Liver (tissue), 9 donors: Measurements from ENCODE around the gene SPATA46. TPM values are rescaled to one million over a fixed set of nuclear protein-coding genes. Genes with fewer than 3 reads are reported as not detected.

Experiments used
- DNase-seq: peaks from one replicate; pipeline ENCODE4 v3.0.0-alpha.2; 2017; ENCODE audit warnings: low spot score
- H3K27ac ChIP-seq, 2 donors: one replicate each; pipeline ENCODE4 v1.7.0; 2013; ENCODE audit warnings: inconsistent platforms in 2 of 2, low read length in 2 of 2, control low read depth in 1 of 2, low read depth in 1 of 2, mild to moderate bottlenecking in 1 of 2
- H3K27me3 ChIP-seq, 4 donors: one replicate each; pipeline versions ENCODE4 v1.6.1 to v1.7.0; 2013; ENCODE audit warnings: low read length in 3 of 4, inconsistent platforms in 1 of 4, mild to moderate bottlenecking in 1 of 4, moderate library complexity in 1 of 4; ENCODE audit not compliant: control insufficient read depth in 4 of 4, insufficient read depth in 4 of 4
- H3K36me3 ChIP-seq, 4 donors: one replicate each; pipeline versions ENCODE4 v1.6.1 to v1.7.0; 2013; ENCODE audit warnings: low read length in 3 of 4, mild to moderate bottlenecking in 3 of 4, low read depth in 1 of 4, moderate library complexity in 1 of 4; ENCODE audit not compliant: control insufficient read depth in 4 of 4, insufficient read depth in 3 of 4
- H3K4me1 ChIP-seq, 4 donors: one replicate each; pipeline versions ENCODE4 v1.6.1 to v1.7.0; 2013; ENCODE audit warnings: low read length in 3 of 4, mild to moderate bottlenecking in 3 of 4, moderate library complexity in 1 of 4; ENCODE audit not compliant: control insufficient read depth in 4 of 4, insufficient read depth in 4 of 4
- H3K4me3 ChIP-seq, 3 donors: one replicate each; pipeline versions ENCODE4 v1.6.1 to v1.7.0; 2013; ENCODE audit warnings: low read length in 3 of 3, control low read depth in 1 of 3, low read depth in 1 of 3, mild to moderate bottlenecking in 1 of 3
- H3K9ac ChIP-seq, 2 donors: one replicate each; pipeline ENCODE4 v1.7.0; 2013; ENCODE audit warnings: low read length in 2 of 2, mild to moderate bottlenecking in 2 of 2, moderate library complexity in 2 of 2, control low read depth in 1 of 2, low read depth in 1 of 2
- H3K9me3 ChIP-seq, 4 donors: one replicate each; pipeline versions ENCODE4 v1.6.1 to v1.7.0; 2013; ENCODE audit warnings: low read length in 3 of 4; ENCODE audit not compliant: control insufficient read depth in 4 of 4
- EGR1 ChIP-seq, 2 donors: IDR thresholded peaks; 2 replicates each; pipeline ENCODE4 v1.6.1; 2016 to 2018; ENCODE audit warnings: antibody characterized with exemption in 2 of 2, low read depth in 2 of 2
- FOXA1 ChIP-seq: IDR thresholded peaks from 2 replicates; pipeline ENCODE4 v1.6.1; 2016; ENCODE audit warnings: antibody characterized with exemption
- FOXA2 ChIP-seq: IDR thresholded peaks from 2 replicates; pipeline ENCODE4 v1.6.1; 2016; ENCODE audit warnings: antibody characterized with exemption
- GABPA ChIP-seq, 2 donors: IDR thresholded peaks in 1 of 2; conservative IDR thresholded peaks in 1 of 2; 2 replicates each; pipeline ENCODE4 v1.6.1; 2016; ENCODE audit warnings: antibody characterized with exemption in 2 of 2, mild to moderate bottlenecking in 1 of 2, moderate library complexity in 1 of 2
- HNF4A ChIP-seq, 2 donors: conservative IDR thresholded peaks; 2 replicates each; pipeline ENCODE4 v1.6.1; 2016; ENCODE audit warnings: antibody characterized with exemption in 2 of 2, mild to moderate bottlenecking in 2 of 2
- HNF4G ChIP-seq: IDR thresholded peaks from 2 replicates; pipeline ENCODE4 v1.6.1; 2016; ENCODE audit warnings: antibody characterized with exemption
- JUND ChIP-seq, 2 donors: IDR thresholded peaks; 2 replicates each; pipeline ENCODE4 v1.6.1; 2016; ENCODE audit warnings: antibody characterized with exemption in 2 of 2
- NR2F2 ChIP-seq: IDR thresholded peaks from 2 replicates; pipeline ENCODE4 v1.6.1; 2016; ENCODE audit warnings: antibody characterized with exemption
- RAD21 ChIP-seq, 2 donors: IDR thresholded peaks; 2 replicates each; pipeline ENCODE4 v1.6.1; 2016; ENCODE audit warnings: antibody characterized with exemption in 2 of 2, mild to moderate bottlenecking in 2 of 2
- RXRA ChIP-seq, 2 donors: IDR thresholded peaks; 2 replicates each; pipeline ENCODE4 v1.6.1; 2017 to 2018; ENCODE audit warnings: antibody characterized with exemption in 2 of 2, mild to moderate bottlenecking in 1 of 2
- SP1 ChIP-seq: IDR thresholded peaks from 2 replicates; pipeline ENCODE4 v1.6.1; 2018; ENCODE audit warnings: antibody characterized with exemption, mild to moderate bottlenecking
- TAF1 ChIP-seq: conservative IDR thresholded peaks from 2 replicates; pipeline ENCODE4 v1.6.1; 2016; ENCODE audit warnings: antibody characterized with exemption, mild to moderate bottlenecking
- YY1 ChIP-seq: IDR thresholded peaks from 2 replicates; pipeline ENCODE4 v1.6.1; 2016; ENCODE audit warnings: antibody characterized with exemption, mild to moderate bottlenecking
- WGBS: extraction: QIAGEN DNeasy Blood & Tissue Kit; methylation state at CpG from one replicate; pipeline ENCODE4 v1.1.7; 2013; 5-methylcytosine and 5-hydroxymethylcytosine counted together
- polyA plus RNA-seq, 2 donors: library from polyadenylated mRNA; stranded (reverse) in 1 of 2; unstranded in 1 of 2; fragments of 200-250 nt in 1 of 2; fragments of >200 nt in 1 of 2; fragmentation: Nextera tagmentation in 1 of 2; extraction: Ambion mirVana in 1 of 2; gene quantifications; one replicate each; pipeline versions ENCODE4 v1.2.1 to v1.2.3, GENCODE V29; 2013 to 2015
- total RNA-seq, 2 donors: library from RNA; depleted of rRNA; stranded (reverse); fragments of >200 nt; gene quantifications; one replicate each; pipeline ENCODE4 v1.2.3, GENCODE V29; 2014
- TF ChIP-seq, protein P1 (sequence below): fragments of 150-350 bp; IDR thresholded peaks from 2 replicates; pipeline ENCODE4 v1.5.1; 2017; ENCODE audit warnings: improper control_type of control experiment, low read depth, low read length; ENCODE audit not compliant: missing input control
- TF ChIP-seq, protein P2 (sequence below): IDR thresholded peaks from 2 replicates; pipeline ENCODE4 v1.6.1; 2016; ENCODE audit warnings: antibody characterized with exemption
- TF ChIP-seq, protein P3 (sequence below): IDR thresholded peaks from 2 replicates; pipeline ENCODE4 v1.6.1; 2016; ENCODE audit warnings: antibody characterized with exemption
- TF ChIP-seq, protein P4 (sequence below): IDR thresholded peaks from 2 replicates; pipeline ENCODE4 v1.6.1; 2016; ENCODE audit warnings: antibody characterized with exemption, mild to moderate bottlenecking
- TF ChIP-seq, protein P5 (sequence below): IDR thresholded peaks from 2 replicates; pipeline ENCODE4 v1.6.1; 2016; ENCODE audit warnings: antibody characterized with exemption
- donor health status: healthy.
- donor health status: healthy.
- donor health status: healthy.
- donor health status: healthy.
- donor health status: healthy.

The SPATA46 gene
- total and polyA plus RNA-seq, 4 donors: 0.06 to 0.17 TPM; not detected in 2

DNA sequence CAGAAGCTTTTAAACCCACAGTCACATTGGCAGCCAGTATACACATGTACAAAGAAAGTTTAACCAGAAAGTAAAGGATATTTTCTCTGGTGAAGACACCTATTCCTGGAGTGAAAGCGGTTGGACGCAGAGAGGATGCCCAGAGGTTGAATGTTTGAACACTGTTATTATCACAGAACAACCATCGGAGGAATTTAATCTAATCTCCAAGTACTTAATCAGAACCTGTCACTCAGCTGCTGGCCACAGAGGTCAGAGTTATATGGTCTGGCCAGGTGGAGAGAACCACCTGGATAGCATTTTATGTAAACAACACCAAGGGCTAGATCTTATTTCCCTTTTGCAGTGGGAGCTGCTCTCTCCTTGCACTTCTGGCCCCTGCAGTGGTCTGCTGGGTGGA lies 29.4 kb downstream of the SPATA46 start:
- DNase-seq: no peak
- Histone ChIP-seq H3K27me3 (no peaks in the 10 kb centered on the region), H3K9me3 (no peaks in the 10 kb centered on the region), H3K36me3 (peaks cover 2 to 5% (median 3%) of the 10 kb centered on the region in 4 donors), H3K9ac (no peak overlapping the region), H3K4me3 (no peak overlapping the region), H3K4me1 (no peaks in the 10 kb centered on the region), H3K27ac (no peak overlapping the region)
- TF ChIP-seq, protein P1, sequence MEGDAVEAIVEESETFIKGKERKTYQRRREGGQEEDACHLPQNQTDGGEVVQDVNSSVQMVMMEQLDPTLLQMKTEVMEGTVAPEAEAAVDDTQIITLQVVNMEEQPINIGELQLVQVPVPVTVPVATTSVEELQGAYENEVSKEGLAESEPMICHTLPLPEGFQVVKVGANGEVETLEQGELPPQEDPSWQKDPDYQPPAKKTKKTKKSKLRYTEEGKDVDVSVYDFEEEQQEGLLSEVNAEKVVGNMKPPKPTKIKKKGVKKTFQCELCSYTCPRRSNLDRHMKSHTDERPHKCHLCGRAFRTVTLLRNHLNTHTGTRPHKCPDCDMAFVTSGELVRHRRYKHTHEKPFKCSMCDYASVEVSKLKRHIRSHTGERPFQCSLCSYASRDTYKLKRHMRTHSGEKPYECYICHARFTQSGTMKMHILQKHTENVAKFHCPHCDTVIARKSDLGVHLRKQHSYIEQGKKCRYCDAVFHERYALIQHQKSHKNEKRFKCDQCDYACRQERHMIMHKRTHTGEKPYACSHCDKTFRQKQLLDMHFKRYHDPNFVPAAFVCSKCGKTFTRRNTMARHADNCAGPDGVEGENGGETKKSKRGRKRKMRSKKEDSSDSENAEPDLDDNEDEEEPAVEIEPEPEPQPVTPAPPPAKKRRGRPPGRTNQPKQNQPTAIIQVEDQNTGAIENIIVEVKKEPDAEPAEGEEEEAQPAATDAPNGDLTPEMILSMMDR: no peak
- TF ChIP-seq FOXA2 (no peak), YY1 (no peak), SP1 (no peak), HNF4G (no peak), FOXA1 (no peak), JUND (IDR thresholded peaks at IDR 0.05) (no peak), GABPA (IDR thresholded peaks at IDR 0.05 in 1 of 2, conservative IDR thresholded peaks at IDR 0.05 in 1 of 2) (no peak), RXRA (IDR thresholded peaks at IDR 0.05) (no peak), EGR1 (IDR thresholded peaks at IDR 0.05; ENCODE audit: low read depth in 2 of 2) (no peak), HNF4A (conservative IDR thresholded peaks at IDR 0.05) (no peak), NR2F2 (no peak), RAD21 (IDR thresholded peaks at IDR 0.05) (no peak), TAF1 (no peak)
- TF ChIP-seq, protein P2, sequence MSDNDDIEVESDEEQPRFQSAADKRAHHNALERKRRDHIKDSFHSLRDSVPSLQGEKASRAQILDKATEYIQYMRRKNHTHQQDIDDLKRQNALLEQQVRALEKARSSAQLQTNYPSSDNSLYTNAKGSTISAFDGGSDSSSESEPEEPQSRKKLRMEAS: no peak
- TF ChIP-seq, protein P3, sequence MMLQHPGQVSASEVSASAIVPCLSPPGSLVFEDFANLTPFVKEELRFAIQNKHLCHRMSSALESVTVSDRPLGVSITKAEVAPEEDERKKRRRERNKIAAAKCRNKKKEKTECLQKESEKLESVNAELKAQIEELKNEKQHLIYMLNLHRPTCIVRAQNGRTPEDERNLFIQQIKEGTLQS: no peak
- TF ChIP-seq, protein P4, sequence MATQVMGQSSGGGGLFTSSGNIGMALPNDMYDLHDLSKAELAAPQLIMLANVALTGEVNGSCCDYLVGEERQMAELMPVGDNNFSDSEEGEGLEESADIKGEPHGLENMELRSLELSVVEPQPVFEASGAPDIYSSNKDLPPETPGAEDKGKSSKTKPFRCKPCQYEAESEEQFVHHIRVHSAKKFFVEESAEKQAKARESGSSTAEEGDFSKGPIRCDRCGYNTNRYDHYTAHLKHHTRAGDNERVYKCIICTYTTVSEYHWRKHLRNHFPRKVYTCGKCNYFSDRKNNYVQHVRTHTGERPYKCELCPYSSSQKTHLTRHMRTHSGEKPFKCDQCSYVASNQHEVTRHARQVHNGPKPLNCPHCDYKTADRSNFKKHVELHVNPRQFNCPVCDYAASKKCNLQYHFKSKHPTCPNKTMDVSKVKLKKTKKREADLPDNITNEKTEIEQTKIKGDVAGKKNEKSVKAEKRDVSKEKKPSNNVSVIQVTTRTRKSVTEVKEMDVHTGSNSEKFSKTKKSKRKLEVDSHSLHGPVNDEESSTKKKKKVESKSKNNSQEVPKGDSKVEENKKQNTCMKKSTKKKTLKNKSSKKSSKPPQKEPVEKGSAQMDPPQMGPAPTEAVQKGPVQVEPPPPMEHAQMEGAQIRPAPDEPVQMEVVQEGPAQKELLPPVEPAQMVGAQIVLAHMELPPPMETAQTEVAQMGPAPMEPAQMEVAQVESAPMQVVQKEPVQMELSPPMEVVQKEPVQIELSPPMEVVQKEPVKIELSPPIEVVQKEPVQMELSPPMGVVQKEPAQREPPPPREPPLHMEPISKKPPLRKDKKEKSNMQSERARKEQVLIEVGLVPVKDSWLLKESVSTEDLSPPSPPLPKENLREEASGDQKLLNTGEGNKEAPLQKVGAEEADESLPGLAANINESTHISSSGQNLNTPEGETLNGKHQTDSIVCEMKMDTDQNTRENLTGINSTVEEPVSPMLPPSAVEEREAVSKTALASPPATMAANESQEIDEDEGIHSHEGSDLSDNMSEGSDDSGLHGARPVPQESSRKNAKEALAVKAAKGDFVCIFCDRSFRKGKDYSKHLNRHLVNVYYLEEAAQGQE: no peak
- TF ChIP-seq, protein P5, sequence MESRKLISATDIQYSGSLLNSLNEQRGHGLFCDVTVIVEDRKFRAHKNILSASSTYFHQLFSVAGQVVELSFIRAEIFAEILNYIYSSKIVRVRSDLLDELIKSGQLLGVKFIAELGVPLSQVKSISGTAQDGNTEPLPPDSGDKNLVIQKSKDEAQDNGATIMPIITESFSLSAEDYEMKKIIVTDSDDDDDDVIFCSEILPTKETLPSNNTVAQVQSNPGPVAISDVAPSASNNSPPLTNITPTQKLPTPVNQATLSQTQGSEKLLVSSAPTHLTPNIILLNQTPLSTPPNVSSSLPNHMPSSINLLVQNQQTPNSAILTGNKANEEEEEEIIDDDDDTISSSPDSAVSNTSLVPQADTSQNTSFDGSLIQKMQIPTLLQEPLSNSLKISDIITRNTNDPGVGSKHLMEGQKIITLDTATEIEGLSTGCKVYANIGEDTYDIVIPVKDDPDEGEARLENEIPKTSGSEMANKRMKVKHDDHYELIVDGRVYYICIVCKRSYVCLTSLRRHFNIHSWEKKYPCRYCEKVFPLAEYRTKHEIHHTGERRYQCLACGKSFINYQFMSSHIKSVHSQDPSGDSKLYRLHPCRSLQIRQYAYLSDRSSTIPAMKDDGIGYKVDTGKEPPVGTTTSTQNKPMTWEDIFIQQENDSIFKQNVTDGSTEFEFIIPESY: no peak
- 63% methylated on average over 3 of the region's 3 CpGs for WGBS
